ENCODE results near the gene NOP56.

NOP56 gene

GRCh38 chr20:2703716-2704475, 51.5 kb downstream of the NOP56 start:
- DNase-seq = no peak

GRCh38 chr20:2705931-2706645, 53.7 kb downstream of the NOP56 start:
- DNase-seq = no peak

- DNase-seq = no peak
These were observed 54.4 kb downstream of the NOP56 start for GRCh38 chr20:2706688-2707352.

GRCh38 chr20:2707353-2708072, 55.1 kb downstream of the NOP56 start:
- DNase-seq = no peak
